Hippocampal formation (tissue), 2 donors: ENCODE measurements around the gene GUSB.
"Not testable (repeated sequence)": the region's sequence is repeated elsewhere in the genome, so short reads cannot be mapped to it uniquely, and the experiment has no call there.

Experiments
- DNase-seq, 2 donors: peaks; one replicate each; lab custom pipeline; 2025; lab: John Stamatoyannopoulos, UW

Gene GUSB

DNA sequence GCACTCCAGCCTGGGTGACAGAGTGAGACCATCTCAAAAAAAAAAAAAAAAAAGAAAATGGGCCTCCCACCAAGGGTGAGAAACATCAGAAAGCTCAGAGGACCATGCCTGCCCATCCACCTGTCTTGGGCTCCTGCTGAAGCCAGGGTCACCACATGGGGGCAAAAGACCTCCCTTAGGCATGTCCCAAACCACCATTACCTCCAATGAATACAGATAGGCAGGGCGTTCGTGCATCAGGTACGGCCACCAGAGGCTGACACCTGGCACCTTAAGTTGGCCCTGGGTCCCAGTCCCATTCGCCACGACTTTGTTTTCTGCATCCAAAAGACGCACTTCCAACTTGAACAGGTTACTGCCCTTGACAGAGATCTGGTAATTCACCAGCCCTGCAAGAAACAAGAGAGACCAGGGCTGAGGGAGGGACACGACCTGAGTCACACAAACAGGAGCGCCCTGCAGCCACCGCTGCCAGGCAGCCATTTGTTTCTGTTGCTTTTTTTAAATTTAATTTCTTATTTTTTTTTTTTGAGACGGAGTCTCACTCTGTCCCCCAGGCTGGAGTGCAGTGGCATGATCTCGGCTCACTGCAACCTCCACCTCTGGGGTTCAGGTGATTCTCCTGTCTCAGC lies 6.1 kb downstream of the GUSB start:
- no peak for DNase-seq

DNA sequence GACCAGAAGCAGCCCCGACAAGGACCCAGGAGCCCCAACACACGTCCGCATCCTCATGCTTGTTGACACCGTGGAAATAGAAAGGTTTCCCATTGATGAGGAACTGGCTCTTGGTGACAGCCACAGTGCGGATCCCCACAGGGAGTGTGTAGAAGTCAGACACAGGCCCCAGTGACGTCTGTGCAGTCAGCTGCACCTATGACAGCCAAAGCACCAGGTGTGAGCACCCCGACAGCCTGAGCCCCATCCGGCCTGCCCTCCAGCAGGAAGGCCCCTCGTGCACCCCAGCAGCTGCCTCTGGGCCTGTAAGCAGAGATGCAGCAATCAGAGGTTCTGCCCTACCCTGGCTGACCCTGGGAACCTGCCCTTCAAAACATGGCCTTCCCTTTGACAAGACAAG lies 7.1 kb downstream of the GUSB start:
- DNase-seq, result no peak

DNA sequence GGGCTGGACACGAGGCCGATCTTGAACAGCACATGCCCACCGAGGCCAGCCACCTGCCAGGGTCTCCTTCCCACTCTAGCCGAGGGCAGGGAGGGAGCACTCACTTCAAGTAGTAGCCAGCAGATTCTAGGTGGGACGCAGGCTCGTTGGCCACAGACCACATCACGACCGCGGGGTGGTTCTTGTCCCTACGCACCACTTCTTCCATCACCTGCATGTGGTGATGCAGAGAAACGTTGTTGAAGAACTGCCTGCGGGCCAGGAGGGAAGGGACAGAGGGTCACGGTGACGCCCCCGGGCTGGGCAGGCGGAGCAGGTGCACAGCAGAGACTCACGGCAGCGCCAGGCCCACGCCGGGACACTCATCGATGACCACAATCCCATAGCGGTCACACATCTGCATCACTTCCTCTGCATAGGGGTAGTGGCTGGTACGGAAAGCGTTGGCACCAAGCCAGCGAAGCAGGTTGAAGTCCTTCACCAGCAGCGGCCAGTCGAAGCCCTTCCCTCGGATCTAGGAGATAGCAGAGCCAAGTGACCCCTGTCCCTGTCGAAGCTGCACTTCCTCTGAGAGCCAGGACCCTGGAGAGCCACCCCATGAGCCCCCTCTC lies 7.7 kb downstream of the GUSB start:
- no peak for DNase-seq

DNA sequence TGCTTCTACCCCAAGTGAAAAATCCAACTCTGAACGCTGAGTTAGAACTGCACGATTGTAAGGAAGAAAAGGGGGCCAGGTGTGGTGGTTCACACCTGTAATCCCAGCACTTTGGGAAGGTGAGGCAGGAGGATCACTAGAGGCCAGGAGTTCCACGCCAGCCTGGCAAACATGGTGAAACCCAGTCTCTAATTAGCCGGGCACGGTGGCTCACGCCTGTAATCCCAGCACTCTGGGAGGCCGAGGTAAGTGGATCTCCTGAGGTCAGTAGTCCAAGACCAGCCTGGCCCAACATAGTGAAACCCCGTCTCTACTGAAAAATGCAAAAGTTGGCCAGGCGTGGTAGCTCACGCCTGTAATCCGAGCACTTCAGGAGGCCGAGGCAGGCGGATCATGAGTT lies 9.0 kb downstream of the GUSB start:
- no peak for DNase-seq

DNA sequence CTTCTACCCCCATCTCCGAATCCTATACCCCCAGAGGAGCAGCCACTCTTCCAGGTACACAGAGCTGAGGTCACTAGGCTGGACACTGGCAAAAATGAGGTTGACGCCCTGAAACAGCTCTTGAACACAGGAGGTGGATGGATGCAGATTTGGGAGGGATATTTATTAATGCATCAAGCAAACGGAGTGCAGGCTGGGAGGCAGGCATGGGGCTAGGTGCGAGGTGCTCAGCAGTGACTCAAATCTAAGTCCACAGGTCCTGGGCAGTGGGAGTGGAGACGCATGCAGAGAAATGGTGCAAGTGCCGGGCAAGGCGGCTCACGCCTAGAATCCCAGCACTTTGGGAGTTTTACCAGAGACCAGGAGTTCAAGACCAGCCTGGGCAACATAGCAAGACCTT lies 11.0 kb downstream of the GUSB start:
- no peak for DNase-seq

DNA sequence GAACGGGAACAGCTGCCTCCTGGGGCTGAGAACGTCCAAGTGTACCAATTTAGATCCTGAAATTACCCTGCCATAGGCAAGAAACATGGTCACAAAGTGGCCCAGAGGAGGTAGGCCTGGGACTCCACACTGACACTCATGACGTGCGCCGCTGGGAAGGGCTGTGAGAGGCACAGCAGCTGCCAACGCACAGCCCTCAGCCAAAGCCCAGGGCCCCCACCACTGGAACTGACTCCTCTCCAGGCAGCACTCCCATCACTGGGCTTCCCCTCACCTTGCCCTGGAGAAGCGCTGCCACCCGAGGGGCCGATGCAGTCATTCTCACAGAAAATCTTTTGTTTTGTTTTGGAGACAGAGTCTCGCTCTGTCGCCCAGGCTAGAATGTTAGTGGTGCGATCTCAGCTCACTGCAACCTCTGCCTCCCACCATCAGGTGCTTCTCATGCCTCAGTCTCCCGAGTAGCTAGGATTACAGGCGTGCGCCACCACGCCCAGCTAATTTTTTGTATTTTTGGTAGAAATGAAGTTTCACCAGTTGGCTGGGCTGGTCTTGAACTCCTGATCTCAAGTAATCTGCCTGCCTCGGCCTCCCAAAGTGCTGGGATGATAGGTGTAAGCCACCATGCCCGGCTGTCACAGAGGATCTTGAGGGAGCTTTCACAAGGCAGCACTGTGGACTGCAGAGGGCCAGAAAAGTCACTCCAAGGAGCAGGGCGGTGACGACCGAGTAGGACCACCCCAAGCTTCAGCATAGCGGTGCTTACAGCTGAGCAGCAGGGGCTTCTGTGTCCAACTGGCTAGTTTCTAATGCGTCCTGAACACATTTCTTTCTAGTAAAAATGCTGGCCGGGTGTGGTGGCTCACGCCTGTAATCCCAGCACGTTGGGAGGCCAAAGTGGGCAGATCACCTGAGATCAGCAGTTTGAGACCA lies 13.5 kb downstream of the GUSB start:
- no peak for DNase-seq

DNA sequence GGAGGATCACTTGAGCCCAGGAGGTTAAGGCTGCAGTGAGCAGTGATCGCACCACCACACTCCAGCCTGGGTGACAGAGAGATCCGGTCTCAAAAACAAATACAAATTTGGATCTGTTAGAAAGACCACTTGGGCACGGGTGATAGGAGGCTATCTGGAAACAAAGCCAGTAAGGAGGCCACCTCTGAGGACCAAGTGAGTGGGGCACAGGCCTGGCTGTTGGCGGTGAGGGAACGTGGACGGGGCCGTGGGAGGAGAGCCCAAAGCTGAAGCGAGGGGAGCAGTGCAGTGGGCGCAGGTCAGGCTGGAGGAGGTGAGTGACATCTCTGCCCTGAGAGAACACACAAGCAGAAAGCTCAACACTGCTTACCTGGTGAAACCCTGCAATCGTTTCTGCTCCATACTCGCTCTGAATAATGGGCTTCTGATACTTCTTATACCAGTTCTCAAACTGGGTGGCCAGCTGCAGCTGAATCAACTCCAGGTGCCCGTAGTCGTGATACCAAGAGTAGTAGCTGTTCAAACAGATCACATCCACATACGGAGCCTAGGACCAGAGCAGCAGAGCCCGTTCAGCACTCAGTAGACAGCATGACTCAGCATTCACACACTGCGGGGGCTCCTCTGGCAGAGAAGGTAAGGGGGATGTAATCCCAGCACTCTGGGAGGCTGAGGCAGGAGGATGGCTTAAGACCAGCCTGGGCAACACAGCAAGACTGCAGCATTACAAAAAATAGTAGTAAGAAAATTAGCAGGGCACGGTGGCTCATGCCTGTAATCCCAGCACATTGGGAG lies 14.5 kb downstream of the GUSB start:
- DNase-seq, result no peak

DNA sequence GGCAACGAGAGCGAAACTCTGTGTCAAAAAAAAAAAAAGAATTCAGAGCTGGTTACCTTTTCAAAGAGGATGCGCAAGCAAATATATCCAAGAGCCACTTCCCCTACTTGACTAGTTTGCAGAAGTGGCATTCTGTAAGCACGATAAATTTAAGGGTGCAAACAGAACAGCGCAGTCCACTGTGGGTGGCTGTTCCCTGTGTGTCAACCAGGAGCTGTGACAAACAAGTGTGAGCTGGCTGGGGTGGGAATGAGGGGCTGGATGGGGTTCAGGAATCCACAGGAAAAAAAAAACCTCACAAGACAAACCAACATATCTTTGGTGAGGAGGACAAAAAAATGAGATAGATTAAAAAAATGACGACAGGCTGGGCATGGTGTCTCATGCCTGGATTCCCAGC lies 15.9 kb downstream of the GUSB start:
- no peak for DNase-seq

DNA sequence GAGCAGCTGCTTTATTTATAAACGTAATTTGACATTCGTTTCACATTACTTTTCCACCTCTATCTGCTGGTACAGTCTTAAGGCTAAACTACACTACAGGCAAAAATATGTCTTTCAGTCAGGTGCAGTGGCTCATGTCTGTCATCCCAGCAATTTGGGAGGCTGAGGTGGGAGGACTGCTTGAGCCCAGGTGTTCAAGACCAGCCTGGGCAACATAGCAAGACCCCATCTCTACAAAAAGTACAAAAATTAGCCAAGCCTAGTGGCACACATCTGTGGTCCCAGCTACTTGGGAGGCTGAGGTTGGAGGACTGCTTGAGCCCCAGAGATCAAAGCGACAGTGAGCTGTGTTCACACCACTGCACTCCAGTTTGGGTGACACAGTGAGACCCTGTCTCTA lies 17.3 kb downstream of the GUSB start:
- not testable (repeated sequence) for DNase-seq

DNA sequence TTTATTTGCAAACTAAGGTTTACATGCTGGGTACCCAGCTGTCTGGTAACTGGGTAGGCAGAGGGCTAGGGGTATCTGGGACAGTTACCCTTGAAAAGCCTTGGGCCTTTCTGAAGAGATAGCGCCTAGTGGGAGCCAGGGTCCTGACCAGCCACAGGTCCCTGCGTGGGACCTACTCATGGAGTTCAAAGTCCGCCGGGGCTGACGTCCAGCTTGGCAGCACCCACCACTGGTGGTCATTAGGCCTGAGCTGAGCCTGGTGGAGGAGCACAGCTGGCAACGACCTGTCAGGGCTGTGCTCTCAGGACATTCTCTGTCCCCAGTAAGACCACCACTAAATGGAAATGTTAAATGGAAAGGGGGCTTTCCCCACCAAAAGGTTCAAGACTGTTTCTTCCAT lies 20.0 kb downstream of the GUSB start:
- no peak for DNase-seq

DNA sequence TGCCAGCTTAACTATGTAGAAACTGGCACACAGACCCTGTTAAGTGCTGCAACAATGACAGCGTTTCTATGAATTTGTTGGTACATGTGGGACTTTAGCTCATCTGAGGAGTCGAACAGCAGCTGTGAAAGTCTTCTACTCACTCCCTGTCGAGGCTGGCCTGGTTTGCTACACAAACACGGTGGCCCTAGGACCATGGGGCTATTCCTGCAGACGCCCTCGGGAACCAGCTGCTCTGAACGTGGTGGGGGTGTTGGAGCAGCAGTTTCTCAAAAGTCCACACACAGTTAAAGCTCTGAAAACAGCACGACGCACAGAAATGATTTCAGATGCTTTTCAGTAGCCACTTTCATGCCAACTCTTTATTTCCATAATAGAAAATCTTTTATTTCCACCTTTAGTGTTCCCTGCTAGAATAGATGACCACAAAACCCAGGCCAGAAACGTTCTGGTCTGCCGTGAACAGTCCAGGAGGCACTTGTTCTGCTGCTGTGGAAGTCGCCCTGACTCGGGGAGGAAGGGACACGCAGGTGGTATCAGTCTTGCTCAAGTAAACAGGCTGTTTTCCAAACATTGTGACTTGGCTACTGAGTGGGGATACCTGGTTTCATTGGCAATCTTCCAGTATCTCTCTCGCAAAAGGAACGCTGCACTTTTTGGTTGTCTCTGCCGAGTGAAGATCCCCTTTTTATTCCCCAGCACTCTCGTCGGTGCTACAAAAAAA lies 21.5 kb downstream of the GUSB start:
- DNase-seq, result no peak

DNA sequence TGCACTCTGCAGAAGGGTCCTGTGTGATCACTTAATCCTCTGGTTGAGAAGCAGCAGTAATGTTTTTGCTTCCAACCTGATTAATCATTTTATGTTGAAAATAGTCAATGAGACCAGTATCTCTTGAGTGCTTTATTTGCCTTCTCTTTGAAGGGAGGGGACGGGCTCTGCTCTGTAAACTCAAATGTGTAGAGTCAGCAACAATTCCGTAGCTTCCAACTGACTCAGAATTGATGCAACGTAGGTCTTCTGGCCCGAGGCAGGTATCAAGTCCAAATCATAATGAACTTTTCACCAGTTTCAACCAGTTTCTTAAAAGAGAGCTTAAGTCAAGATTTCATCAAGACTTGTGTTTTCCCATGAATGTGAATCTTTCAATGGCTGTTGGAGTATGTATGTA lies 26.3 kb downstream of the GUSB start:
- no peak for DNase-seq

DNA sequence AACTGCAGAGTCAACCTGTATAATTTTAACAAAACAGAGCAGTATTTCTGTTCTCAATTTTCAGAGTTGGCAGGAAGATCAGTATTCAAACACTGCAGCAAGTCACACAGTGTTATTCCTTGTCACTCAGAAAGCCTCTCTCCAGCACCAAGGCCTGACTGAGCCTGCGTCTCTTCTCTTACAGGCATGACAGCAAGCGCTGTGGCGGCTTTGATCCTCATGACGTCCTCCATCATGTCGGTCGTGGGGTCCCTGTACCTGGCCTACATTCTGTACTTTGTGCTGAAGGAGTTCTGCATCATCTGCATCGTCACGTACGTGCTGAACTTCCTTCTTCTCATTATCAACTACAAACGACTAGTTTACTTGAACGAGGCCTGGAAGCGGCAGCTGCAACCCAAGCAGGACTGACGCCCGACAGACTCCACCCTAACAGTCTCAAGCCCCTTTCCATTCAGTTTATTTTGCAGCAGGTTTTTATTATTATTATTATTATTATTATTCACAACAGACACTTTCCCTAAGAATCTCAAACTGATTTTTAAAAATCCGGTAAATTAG lies 28.0 kb downstream of the GUSB start:
- DNase-seq, result no peak

DNA sequence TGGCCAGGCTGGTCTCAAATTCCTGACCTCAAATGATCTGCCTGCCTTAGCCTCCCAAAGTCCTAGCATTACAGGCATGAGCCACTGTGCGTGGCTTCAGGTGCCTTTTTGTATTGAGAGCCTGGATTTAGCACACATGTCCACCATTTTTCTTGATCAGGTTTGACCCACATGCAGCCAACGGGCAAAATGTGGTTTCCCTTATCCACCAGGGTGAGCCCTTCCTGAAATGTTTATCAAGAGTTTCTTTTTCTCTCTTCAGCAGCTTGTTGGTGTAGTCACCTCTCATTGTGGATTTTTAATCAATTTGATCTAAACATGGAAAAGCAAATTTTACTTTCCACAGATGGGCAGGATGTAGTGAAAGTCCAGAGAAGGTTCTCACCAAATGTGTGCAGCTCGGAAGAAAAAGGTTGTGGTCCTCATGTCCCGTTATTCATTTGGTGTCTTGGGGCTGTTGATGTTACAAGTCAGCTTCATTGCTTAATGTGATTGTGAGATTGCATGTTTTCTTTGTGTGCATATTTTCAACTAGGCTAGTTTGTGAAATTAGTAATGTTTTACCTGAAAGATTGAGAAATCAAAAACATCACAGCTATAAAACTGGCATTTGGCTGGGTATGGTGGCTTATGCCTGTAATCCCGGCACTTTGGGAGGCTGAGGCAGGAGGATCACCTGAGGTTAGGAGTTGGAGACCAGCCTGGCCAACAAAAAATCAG lies 28.9 kb downstream of the GUSB start:
- DNase-seq, result no peak

DNA sequence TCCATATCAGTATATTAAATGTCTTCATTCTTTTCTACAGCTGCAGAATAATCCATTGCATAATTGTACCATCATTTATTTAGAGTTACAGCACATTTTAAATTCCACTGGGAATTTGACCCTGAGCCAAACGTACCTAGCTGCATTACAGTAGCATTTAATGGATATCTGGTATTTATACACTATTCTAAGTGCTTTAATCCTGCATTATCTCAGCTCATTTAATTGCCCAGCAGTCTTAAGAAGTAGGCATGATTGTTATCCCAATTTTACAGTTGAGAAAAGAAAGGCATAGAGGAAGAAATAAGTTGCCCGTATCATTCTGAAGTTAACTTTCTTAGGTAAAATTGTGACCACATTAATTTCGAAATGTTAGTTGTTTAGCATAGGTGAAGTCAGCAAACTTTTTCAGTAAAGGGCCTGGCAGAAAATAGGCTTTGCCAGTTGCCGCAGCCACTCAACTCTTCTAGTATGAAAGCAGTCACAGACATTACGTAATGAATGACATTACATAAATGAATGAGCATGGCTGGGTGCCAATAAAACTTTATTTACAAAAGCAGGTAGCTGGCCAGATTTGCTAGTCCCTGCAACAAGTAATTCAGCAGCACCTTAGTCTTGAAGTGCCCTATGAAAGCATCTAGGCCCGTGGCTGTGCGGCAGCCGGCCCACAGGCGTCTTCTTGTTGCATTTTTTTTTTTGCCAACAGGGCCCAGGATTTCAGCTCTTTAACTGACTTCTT lies 30.0 kb downstream of the GUSB start:
- DNase-seq, result no peak

DNA sequence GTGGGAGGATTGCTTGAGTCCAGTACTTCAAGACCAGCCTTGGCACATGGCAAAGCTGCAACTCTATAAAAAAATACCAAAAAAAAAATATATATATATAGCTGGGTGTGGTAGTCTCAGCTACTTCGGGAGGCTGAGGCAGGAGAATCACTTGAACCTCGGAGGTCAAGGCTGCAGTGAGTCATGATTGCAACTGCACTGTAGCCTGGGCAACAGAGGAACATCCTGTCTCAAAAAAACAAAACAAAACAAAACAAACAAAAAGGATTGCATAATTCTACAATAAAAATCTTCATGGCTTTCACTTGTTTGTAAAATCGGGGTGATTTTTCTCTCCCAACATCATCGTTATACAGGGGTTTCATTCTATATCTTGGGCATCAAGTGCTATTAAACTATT lies 35.1 kb downstream of the GUSB start:
- no peak for DNase-seq

DNA sequence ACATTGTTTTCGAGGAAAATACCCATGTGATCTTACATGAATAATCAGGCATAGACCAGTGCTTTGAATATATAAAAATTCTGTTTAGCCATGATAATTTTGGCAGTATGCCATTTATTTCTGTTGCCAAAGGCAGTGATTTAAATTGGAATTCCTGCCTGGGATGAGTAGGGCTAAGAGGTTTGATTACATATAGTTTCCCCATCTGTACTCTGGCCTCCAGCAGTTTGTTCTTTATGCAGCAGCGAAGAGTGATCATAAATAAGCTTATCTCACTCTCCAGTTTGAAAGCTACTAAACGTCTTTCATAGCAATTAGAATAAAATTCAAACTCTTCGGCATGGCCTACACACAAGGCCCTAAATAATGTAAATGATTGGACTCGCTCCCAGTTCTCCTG lies 36.2 kb downstream of the GUSB start:
- DNase-seq, result not testable (repeated sequence)

DNA sequence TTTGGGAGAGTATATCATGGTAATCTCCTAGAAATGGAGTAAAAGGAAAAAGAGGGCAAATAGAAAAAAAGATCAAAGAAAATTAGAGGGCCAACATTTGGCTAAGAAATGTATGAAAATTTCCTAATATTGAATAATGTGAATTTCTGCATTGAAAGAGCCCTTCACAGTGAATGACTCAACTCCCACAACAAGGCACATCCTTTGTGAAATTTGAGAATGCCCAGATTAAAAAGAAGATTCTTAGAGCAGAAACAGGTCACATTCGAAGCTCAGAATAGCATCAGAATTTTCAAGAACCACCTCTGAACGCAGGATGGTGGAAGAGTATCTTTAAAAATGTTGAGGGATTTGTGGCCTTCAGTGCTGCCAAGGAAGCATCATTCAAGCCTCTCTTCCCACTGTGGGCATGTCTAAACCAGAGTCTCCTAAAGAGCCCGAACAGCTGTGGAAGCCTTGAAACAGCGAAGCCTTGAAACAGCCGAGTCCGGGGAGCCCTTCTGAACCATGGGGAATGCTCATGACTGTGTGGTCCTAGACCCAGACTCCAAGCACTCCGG lies 43.6 kb downstream of the GUSB start:
- no peak for DNase-seq

DNA sequence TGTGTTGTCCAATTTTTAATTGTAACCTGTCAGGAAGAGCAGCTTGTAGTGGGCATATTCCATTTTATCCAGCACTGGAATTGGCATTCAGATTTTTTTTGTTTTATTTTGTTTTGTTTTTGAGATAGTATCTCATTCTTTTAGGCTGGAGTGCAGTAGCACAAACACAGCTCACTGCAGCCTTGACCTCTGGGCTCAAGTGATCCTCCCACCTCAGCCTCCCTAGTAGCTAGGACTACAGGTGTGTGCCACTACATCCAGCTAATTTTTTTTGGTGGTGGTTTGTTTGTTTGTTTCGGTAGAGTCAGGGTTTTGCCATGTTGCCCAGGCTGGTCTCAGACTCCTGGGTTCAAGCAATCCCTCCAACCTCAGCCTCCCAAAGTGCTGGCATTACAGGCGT lies 44.7 kb downstream of the GUSB start:
- DNase-seq, result no peak

DNA sequence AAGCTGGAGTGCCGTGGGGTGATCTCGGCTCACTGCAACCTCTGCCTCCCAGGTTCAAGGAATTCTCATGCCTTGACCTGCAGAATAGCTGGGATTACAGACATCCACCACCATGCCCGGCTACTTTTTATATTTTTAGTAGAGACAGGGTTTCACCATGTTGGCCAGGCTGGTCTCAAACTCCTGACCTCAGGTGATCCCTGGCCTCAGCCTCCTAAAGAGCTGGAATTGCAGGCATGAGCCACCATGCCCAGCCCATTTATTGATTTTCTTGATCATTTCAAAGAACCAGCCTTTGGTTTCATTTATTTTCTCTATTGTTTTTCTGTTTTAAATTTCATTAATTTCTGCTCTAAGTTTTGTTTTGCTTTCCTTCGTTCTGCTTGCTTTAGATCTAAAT lies 50.3 kb downstream of the GUSB start:
- DNase-seq, result no peak
